ENCODE measurements around the gene ANKRD42.

ANKRD42 gene

GRCh38 chr11:83293457-83293774 lies 99.9 kb downstream of the ANKRD42 start:
- TF ChIP-seq CTCF (conservative IDR thresholded peaks at IDR 0.05), result no peak
- H3K27ac ChIP-seq, result no peak overlapping the region

GRCh38 chr11:83294208-83294607 lies 100.7 kb downstream of the ANKRD42 start:
- no peak for TF ChIP-seq CTCF (conservative IDR thresholded peaks at IDR 0.05)
- H3K27ac ChIP-seq, result no peak overlapping the region

Data from VCaP (cell line).